ENCODE measurements around the gene FBXO41. TPM values are rescaled to one million over a fixed set of nuclear protein-coding genes. Genes with fewer than 3 reads are reported as not detected.
A peak's percentile ranks its signal among the peaks of the same experiment; 100 is the strongest.

Gene FBXO41
- total RNA-seq, 4 donors from 2014 or later = 0.84 to 13.9 (median 4.4) TPM

GRCh38 chr2:73269686-73270465, 14.4 kb downstream of the FBXO41 start:
- no peak overlapping the region for H3K4me3 ChIP-seq
- H3K4me1 ChIP-seq = peaks cover 0 to 8% (median 3%) of the 10 kb centered on the region in 4 donors
- H3K9me3 ChIP-seq = peaks cover 0 to 10% (median 0%) of the 10 kb centered on the region in 4 donors
- 31% methylated on average over 12 to 19 of the region's 22 CpGs for WGBS, 2 donors
- no peak for DNase-seq (ENCODE audit: low spot score in 2 of 2)
- TF ChIP-seq EP300 (IDR thresholded peaks at IDR 0.05) (no peak), POLR2A (IDR thresholded peaks at IDR 0.05) (no peak), CTCF (IDR thresholded peaks at IDR 0.05) (no peak)
- no peak overlapping the region for H3K27ac ChIP-seq
- peaks cover 0 to 49% of the 10 kb centered on the region in 2 donors for H3K27me3 ChIP-seq
- no peaks in the 10 kb centered on the region for H3K36me3 ChIP-seq

DNA sequence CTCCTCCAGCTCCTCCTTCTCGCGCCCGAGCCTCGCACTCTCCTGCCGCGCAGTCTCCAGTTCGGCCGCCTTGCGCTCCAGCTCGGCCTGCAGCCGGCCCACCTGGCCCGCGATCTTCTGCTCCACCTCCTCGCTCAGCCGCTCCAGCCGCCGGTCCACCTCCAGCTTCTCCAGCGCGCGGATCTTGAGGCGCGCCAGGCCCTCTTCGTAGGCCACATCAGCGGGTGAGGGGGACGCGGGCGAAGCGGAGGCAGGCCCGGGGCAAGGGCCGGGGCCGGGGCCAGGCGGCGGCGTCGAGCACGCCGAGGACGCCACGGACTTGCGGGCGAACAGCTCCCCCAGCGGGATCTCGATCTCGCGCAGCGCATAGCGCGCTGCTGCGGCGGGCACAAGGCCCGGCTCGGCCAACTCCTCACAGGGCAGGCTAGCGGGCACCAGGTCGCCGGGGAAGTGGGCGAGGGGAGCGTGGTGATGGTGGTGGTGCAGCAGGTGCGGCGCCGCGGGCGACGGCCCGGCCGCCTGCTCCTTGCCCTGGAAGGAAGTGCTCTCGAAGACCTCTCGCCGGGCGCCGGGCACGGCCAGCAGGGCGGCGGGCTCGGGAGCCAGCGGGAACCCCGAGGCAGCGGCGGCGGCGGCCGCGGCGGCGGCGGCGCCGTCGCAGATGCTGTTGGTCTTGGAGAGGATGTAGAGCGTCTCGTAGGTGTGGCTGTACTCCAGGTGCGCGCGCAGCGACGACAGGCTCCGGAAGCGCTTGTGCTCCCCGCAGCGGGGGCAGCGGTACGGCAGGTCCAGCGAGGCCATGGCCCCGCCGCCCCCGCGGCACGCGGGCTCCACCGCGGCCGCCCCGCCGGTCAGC, 15.2 kb downstream of the FBXO41 start:
- H3K4me3 ChIP-seq = peak overlapping the region in 2 of 4 donors; percentile 23 to 24
- no peak overlapping the region for H3K27ac ChIP-seq
- WGBS, 2 donors = 11 to 24% methylated on average over 51 to 56 of the region's 113 CpGs
- TF ChIP-seq POLR2A (IDR thresholded peaks at IDR 0.05) (no peak), CTCF (IDR thresholded peaks at IDR 0.05) (no peak)
- peaks cover 0 to 49% of the 10 kb centered on the region in 2 donors for H3K27me3 ChIP-seq
- no peaks in the 10 kb centered on the region for H3K36me3 ChIP-seq
- no peak for DNase-seq (ENCODE audit: low spot score in 2 of 2)
- H3K9me3 ChIP-seq = peaks cover 0 to 7% (median 0%) of the 10 kb centered on the region in 4 donors
- peaks cover 0 to 8% (median 3%) of the 10 kb centered on the region in 4 donors for H3K4me1 ChIP-seq

DNA sequence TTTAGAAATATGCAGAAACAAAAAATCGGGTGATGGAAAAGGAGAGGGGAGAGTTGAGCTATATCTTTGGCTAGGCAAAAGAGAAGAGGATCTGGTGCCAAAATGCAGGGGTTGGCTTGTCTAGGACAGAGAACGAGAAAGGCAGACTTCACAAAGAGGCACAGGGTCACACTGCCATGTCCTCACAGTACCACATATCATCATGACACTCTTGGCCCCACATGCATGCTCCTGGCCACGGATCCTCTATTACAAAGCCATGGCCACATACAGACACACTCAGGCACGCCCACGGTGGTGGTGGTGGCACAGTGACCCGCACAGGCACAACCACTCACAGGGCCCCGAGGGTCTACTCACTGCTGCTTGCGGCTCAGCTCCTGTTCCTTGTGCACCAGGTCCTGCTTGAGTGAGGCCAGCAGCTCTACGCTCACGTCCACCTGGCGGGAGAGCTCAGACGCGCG, 15.9 kb downstream of the FBXO41 start:
- Histone ChIP-seq H3K27me3 (peaks cover 0 to 49% of the 10 kb centered on the region in 2 donors), H3K27ac (no peak overlapping the region), H3K4me1 (peaks cover 0 to 8% (median 3%) of the 10 kb centered on the region in 4 donors), H3K4me3 (peak overlapping the region in 2 of 4 donors; percentile 23 to 24), H3K36me3 (no peaks in the 10 kb centered on the region), H3K9me3 (peaks cover 0 to under 1% (median 0%) of the 10 kb centered on the region in 4 donors)
- WGBS, 2 donors = 26 to 37% methylated on average over 14 of the region's 14 CpGs
- no peak for TF ChIP-seq POLR2A (IDR thresholded peaks at IDR 0.05)
- TF ChIP-seq CTCF (IDR thresholded peaks at IDR 0.05) = no peak
- no peak for TF ChIP-seq EP300 (IDR thresholded peaks at IDR 0.05)
- no peak for DNase-seq (ENCODE audit: low spot score in 2 of 2)

DNA sequence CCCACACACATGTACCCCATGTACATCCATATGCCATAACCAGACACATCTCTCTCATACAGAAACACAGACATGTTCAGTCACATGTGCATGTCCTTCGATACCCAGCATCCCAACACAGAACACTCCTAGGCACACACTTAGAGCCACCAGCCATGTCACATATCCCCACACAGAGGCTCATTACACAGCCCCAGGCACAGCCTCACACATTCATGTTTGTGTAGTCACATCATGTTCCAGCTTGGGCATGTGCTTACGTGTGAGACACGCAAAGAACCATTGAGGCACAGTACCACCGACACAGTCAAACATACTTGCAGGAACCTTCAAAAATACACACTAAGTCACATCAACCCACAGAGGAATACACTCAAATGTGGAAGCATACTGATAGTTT, 17.3 kb downstream of the FBXO41 start:
- Histone ChIP-seq H3K36me3 (no peaks in the 10 kb centered on the region), H3K27ac (no peak overlapping the region), H3K27me3 (peaks cover 0 to 49% of the 10 kb centered on the region in 2 donors), H3K4me1 (peaks cover 0 to 8% (median 3%) of the 10 kb centered on the region in 4 donors), H3K4me3 (no peak overlapping the region), H3K9me3 (no peaks in the 10 kb centered on the region)
- TF ChIP-seq CTCF (IDR thresholded peaks at IDR 0.05) (no peak), POLR2A (IDR thresholded peaks at IDR 0.05) (no peak), EP300 (IDR thresholded peaks at IDR 0.05) (no peak)
- WGBS, 2 donors = 94 to 96% methylated on average over 4 of the region's 4 CpGs
- no peak for DNase-seq (ENCODE audit: low spot score in 2 of 2)

All from tibial nerve (tissue), 4 donors.